ENCODE measurements around the gene LIN7A.

LIN7A gene

GRCh38 chr12:80872053-80872452 is 65.7 kb downstream of the LIN7A start:
- no peak for ATAC-seq (ENCODE audit: insufficient read depth, low read depth)
- Histone ChIP-seq H4K20me1 (ENCODE audit: insufficient read depth, low read length) (no peaks in the 10 kb centered on the region), H2AFZ (ENCODE audit: low read depth, low read length) (no peak overlapping the region), H3K79me2 (ENCODE audit: insufficient read depth, low read length) (no peaks in the 10 kb centered on the region), H3K4me2 (ENCODE audit: insufficient read depth, low read length) (no peak overlapping the region), H3K9me3 (ENCODE audit: insufficient read depth, low read length, severe bottlenecking) (no peaks in the 10 kb centered on the region), H3K27ac (ENCODE audit: low read length) (no peak overlapping the region), H3K4me3 (ENCODE audit: low read depth in 1 of 2, low read length in 2 of 2) (no peak overlapping the region), H3K27me3 (ENCODE audit: insufficient read depth, low read length, poor library complexity) (no peaks in the 10 kb centered on the region), H3K9ac (ENCODE audit: low read depth, low read length) (no peak overlapping the region), H3K36me3 (ENCODE audit: insufficient read depth, low read length) (no peaks in the 10 kb centered on the region), H3K4me1 (ENCODE audit: insufficient read depth, low read length) (no peaks in the 10 kb centered on the region)
- TF ChIP-seq CTCF (IDR thresholded peaks at IDR 0.05; ENCODE audit: borderline replicate concordance, extremely low read depth, low read length, poor library complexity, severe bottlenecking) (no peak), EZH2 (IDR thresholded peaks at IDR 0.05; ENCODE audit: borderline replicate concordance, low read depth, low read length, severe bottlenecking) (no peak)
- no peak for DNase-seq

- Histone ChIP-seq H3K9me3 (ENCODE audit: insufficient read depth, low read length, severe bottlenecking) (no peaks in the 10 kb centered on the region), H3K36me3 (ENCODE audit: insufficient read depth, low read length) (no peaks in the 10 kb centered on the region), H3K9ac (ENCODE audit: low read depth, low read length) (no peak overlapping the region), H3K4me1 (ENCODE audit: insufficient read depth, low read length) (no peaks in the 10 kb centered on the region), H3K79me2 (ENCODE audit: insufficient read depth, low read length) (no peaks in the 10 kb centered on the region), H3K4me2 (ENCODE audit: insufficient read depth, low read length) (no peak overlapping the region), H3K27ac (ENCODE audit: low read length) (no peak overlapping the region), H4K20me1 (ENCODE audit: insufficient read depth, low read length) (no peaks in the 10 kb centered on the region), H2AFZ (ENCODE audit: low read depth, low read length) (no peak overlapping the region), H3K27me3 (ENCODE audit: insufficient read depth, low read length, poor library complexity) (no peaks in the 10 kb centered on the region), H3K4me3 (ENCODE audit: low read depth in 1 of 2, low read length in 2 of 2) (no peak overlapping the region)
- ATAC-seq (ENCODE audit: insufficient read depth, low read depth) = no peak
- TF ChIP-seq CTCF (IDR thresholded peaks at IDR 0.05; ENCODE audit: borderline replicate concordance, extremely low read depth, low read length, poor library complexity, severe bottlenecking) (no peak), EZH2 (IDR thresholded peaks at IDR 0.05; ENCODE audit: borderline replicate concordance, low read depth, low read length, severe bottlenecking) (no peak)
- no peak for DNase-seq
Measured at GRCh38 chr12:80869264-80869663, 68.5 kb downstream of the LIN7A start.

GRCh38 chr12:80868576-80868975 is 69.2 kb downstream of the LIN7A start:
- Histone ChIP-seq H3K9ac (ENCODE audit: low read depth, low read length) (no peak overlapping the region), H2AFZ (ENCODE audit: low read depth, low read length) (no peak overlapping the region), H3K4me2 (ENCODE audit: insufficient read depth, low read length) (no peak overlapping the region), H3K79me2 (ENCODE audit: insufficient read depth, low read length) (no peaks in the 10 kb centered on the region), H3K27ac (ENCODE audit: low read length) (no peak overlapping the region), H3K4me3 (ENCODE audit: low read depth in 1 of 2, low read length in 2 of 2) (no peak overlapping the region), H4K20me1 (ENCODE audit: insufficient read depth, low read length) (no peaks in the 10 kb centered on the region), H3K4me1 (ENCODE audit: insufficient read depth, low read length) (no peaks in the 10 kb centered on the region), H3K9me3 (ENCODE audit: insufficient read depth, low read length, severe bottlenecking) (no peaks in the 10 kb centered on the region), H3K27me3 (ENCODE audit: insufficient read depth, low read length, poor library complexity) (no peaks in the 10 kb centered on the region), H3K36me3 (ENCODE audit: insufficient read depth, low read length) (no peaks in the 10 kb centered on the region)
- no peak for TF ChIP-seq EZH2 (IDR thresholded peaks at IDR 0.05; ENCODE audit: borderline replicate concordance, low read depth, low read length, severe bottlenecking)
- TF ChIP-seq CTCF (IDR thresholded peaks at IDR 0.05; ENCODE audit: borderline replicate concordance, extremely low read depth, low read length, poor library complexity, severe bottlenecking) = no peak
- DNase-seq (no peak), ATAC-seq (ENCODE audit: insufficient read depth, low read depth) (no peak)

- DNase-seq (no peak), ATAC-seq (ENCODE audit: insufficient read depth, low read depth) (no peak)
- H3K36me3 ChIP-seq (ENCODE audit: insufficient read depth, low read length) = no peaks in the 10 kb centered on the region
- no peak for TF ChIP-seq CTCF (IDR thresholded peaks at IDR 0.05; ENCODE audit: borderline replicate concordance, extremely low read depth, low read length, poor library complexity, severe bottlenecking)
- no peak for TF ChIP-seq EZH2 (IDR thresholded peaks at IDR 0.05; ENCODE audit: borderline replicate concordance, low read depth, low read length, severe bottlenecking)
- H3K9ac ChIP-seq (ENCODE audit: low read depth, low read length) = no peak overlapping the region
- H2AFZ ChIP-seq (ENCODE audit: low read depth, low read length) = no peak overlapping the region
- H3K27ac ChIP-seq (ENCODE audit: low read length) = no peak overlapping the region
- H3K79me2 ChIP-seq (ENCODE audit: insufficient read depth, low read length) = no peaks in the 10 kb centered on the region
- H3K9me3 ChIP-seq (ENCODE audit: insufficient read depth, low read length, severe bottlenecking) = no peaks in the 10 kb centered on the region
- no peaks in the 10 kb centered on the region for H3K27me3 ChIP-seq (ENCODE audit: insufficient read depth, low read length, poor library complexity)
- no peak overlapping the region for H3K4me2 ChIP-seq (ENCODE audit: insufficient read depth, low read length)
- H3K4me1 ChIP-seq (ENCODE audit: insufficient read depth, low read length) = no peaks in the 10 kb centered on the region
- no peaks in the 10 kb centered on the region for H4K20me1 ChIP-seq (ENCODE audit: insufficient read depth, low read length)
- H3K4me3 ChIP-seq (ENCODE audit: low read depth in 1 of 2, low read length in 2 of 2) = no peak overlapping the region
Measured at GRCh38 chr12:80867941-80868340, 69.8 kb downstream of the LIN7A start.
